GM18498 (cell line): ENCODE data around the gene CTBP2.

Experiments used
- ATAC-seq: cut with Tn5 transposase; IDR thresholded peaks from one replicate; pipeline ENCODE4 v1.9.1; 2021; ENCODE audit warnings: mild to moderate bottlenecking, moderate library complexity; ENCODE audit not compliant: unreplicated experiment

CTBP2 gene

GRCh38 chr10:125056161-125057132 is 103.9 kb downstream of the CTBP2 start:
- ATAC-seq = no peak

- ATAC-seq = no peak
Observed at GRCh38 chr10:125055446-125055845, 104.9 kb downstream of the CTBP2 start.

GRCh38 chr10:125054669-125055268 is 105.6 kb downstream of the CTBP2 start:
- no peak for ATAC-seq

DNA sequence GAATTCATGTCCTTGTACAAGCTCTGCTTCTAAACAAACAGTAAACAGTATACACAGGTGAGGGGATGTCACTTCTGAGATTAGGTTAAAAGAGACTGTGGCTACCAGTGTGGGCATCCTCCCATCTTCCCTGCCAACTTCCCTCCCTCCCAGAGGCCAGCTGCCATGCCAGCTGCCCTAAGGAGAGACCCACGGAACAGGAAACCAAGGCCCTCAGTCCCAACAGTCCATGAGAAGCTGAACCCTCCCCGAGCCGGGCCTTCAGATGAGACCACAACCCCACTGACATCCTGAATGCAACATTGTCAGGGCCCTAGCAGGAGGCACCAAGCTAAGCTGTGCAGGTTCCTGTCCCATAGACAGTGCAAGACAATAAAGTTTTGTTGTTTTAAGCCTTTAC is 106.1 kb downstream of the CTBP2 start:
- ATAC-seq = no peak

DNA sequence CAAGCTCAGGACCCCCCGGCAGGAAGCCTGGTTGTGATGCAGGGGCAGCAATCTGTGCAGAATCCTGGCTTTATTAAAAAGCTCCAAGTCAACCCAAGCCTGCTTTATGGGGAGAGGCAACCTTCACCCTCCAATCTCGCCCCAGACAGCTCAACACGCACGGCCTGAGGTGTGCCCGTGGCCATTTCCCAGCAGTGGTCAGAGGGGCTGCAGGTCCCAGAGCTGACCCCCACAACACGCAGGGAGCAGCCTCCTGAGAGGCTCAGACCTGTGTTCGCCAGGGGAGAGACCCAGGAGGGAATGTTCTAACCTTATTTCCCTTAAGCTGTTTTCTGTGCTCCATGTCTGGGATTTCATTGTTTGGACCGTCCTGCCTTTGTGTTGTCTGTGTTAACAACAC is 108.2 kb downstream of the CTBP2 start:
- no peak for ATAC-seq

DNA sequence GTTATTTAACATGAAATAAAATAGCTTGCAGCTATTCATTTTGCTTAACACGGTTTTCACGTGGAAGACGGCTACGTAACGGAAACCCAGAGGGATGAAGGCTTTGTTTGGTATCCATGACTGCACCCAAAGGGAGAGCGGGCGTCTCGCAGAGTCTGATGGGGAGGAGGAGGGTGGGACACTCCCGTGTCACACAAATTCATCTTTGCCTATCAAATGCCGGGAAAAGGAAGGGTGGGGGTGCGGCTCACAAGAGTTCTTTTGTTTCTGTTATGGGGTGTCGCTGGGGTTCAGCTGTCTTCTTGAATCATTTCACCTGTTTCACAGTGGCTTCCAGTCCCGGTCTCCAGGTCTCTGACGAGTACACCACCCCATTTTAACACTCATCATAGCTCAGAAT is 110.0 kb downstream of the CTBP2 start:
- ATAC-seq = no peak

DNA sequence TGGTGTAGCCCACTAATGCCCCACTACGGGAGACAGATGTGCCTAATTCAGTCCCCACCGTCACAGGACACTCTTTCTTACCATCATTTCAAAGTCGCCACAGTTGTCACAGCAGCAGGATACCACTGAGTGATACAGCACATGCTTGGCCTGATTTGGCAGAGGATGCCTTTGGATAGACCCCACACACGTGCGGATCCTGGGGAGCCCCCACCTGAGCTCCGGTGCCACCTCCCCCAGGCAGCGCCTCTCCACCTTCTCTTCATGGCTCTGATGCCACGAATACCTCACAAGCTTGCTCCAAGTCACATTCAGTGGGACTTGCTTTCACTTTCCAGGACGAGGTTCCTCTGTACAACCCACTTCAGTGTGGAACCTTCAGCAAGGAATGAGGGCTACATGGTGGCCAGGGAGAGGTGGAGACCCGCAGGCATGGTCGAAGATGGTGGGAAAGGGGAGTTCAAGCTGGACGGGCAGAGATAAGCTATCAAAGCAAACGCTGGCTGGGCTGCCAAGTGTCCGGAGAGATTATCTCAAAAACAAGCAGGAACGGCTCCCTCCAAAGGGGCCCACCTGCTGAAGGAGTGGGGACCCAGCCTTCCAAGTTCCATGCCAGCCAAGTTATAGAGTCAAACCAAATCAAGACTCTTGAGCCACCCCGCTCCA is 111.0 kb downstream of the CTBP2 start:
- no peak for ATAC-seq

- ATAC-seq = peak; percentile 88
Observed at GRCh38 chr10:125048094-125048864, 112.1 kb downstream of the CTBP2 start.

- no peak for ATAC-seq
Observed at GRCh38 chr10:125043841-125044658, 116.3 kb downstream of the CTBP2 start.

DNA sequence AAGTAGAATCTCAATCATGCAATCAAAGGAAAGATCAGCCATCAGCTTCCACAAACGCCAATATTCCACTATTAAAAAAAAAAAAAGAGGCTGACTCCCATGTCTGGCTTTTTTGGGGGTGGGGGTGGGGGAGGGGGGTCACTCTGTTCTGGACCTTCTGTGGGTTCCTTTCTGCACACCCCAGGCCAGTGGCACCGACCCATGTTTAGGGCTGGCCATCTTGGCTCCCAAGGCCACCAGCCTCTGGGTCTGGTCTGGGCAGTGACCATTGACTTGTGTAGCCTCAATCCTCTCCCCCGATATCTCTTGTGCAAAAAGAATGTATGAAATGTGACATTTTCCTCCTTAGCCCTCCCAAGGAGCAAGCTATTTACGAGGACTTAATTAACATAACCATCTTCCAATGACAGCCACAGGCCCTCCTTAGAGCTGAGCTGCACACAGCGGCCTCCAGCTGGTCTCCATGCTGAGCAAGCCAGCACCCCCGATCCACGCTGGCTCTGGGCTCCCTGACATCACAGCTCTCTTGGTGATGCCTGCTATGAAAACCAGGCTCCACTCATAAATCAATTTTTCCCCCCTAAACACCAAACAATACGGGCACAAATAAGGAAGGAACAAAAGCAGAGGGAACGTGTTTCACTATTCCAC is 118.4 kb downstream of the CTBP2 start:
- ATAC-seq = no peak

- no peak for ATAC-seq
Observed at GRCh38 chr10:125039354-125039769, 121.0 kb downstream of the CTBP2 start.

GRCh38 chr10:125038637-125039036 is 121.7 kb downstream of the CTBP2 start:
- ATAC-seq = no peak

- ATAC-seq = no peak
Observed at GRCh38 chr10:125037145-125037877, 123.1 kb downstream of the CTBP2 start.

- no peak for ATAC-seq
Observed at GRCh38 chr10:125035588-125036295, 124.6 kb downstream of the CTBP2 start.

DNA sequence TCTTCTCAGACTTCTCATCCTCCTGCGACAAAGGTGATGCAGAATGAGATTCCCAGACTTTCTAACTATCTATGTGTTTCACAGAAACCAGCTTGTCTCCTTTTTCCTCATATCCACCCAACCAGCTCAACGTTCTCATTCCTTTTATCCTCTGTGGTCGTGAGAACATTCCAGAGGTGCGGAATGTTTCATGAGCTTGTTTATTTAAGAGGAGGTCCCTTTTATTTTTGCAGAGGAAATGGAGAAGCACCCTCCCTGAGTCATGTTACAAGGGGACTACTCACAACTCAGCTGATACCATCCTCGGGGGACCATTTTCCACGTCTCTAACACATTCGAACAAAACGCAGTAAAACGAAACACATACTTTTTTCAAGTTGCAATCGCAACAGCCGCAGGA is 125.2 kb downstream of the CTBP2 start:
- no peak for ATAC-seq

DNA sequence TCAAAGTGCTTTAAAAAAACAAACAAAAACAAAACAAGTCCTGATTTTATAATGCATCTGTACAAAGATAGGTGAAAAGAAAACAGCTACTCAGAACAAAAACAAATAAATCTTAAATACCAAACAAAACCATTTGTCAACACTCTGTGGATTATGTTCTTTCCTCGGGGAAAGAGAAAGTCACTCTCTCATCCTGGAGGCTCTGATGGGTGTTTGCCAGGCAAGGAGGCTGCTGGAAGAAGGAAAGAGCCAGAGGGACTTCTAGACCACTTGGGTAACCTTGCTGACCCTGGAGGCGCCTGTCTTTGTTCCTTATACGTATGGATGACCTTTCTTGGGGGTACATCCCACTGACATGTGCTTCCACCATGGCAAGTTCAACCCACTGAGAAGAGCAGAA is 125.7 kb downstream of the CTBP2 start:
- no peak for ATAC-seq

GRCh38 chr10:125033146-125033924 is 127.0 kb downstream of the CTBP2 start:
- no peak for ATAC-seq
